Gastrocnemius medialis (tissue), 4 donors: Measurements from ENCODE around the gene NTM. TPM values are rescaled to one million over a fixed set of nuclear protein-coding genes. Genes with fewer than 3 reads are reported as not detected.

Experiments
- ATAC-seq, 2 donors: fragments of 150-250 bp; one replicate each; pipeline ENCODE4 v1.9.1; 2016
- DNase-seq, 2 donors: peaks; one replicate each; pipeline ENCODE4 v3.0.0-alpha.2; 2019
- H3K27ac ChIP-seq, 4 donors: fragments of 200-600 bp; sonication (generic); 1 replicate in 1 of 4; 2 replicates in 3 of 4; pipeline ENCODE4 v1.5.1; 2016 to 2018; ENCODE audit warnings: mild to moderate bottlenecking in 2 of 4, moderate library complexity in 1 of 4
- H3K27me3 ChIP-seq, 3 donors: fragments of 200-600 bp; sonication (generic) in 2 of 3; 1 replicate in 1 of 3; 2 replicates in 2 of 3; pipeline versions ENCODE4 v1.5.1 to v1.6.0; 2016 to 2019; ENCODE audit warnings: mild to moderate bottlenecking in 1 of 3, moderate library complexity in 1 of 3
- H3K36me3 ChIP-seq, 2 donors: fragments of 200-600 bp; sonication (generic) in 1 of 2; one replicate each; pipeline ENCODE4 v1.5.1; 2017 to 2018
- H3K4me1 ChIP-seq, 2 donors: fragments of 200-600 bp; sonication (generic) in 1 of 2; one replicate each; pipeline ENCODE4 v1.5.1; 2016 to 2017; ENCODE audit warnings: mild to moderate bottlenecking in 2 of 2
- H3K4me3 ChIP-seq, 4 donors: fragments of 200-600 bp; sonication (generic) in 3 of 4; 1 replicate in 1 of 4; 2 replicates in 3 of 4; pipeline ENCODE4 v1.5.1; 2016 to 2019; ENCODE audit warnings: mild to moderate bottlenecking in 2 of 4
- H3K9me3 ChIP-seq, 3 donors: fragments of 200-600 bp; sonication (generic) in 2 of 3; 1 replicate in 1 of 3; 2 replicates in 2 of 3; pipeline ENCODE4 v1.5.1; 2016 to 2019
- POLR2A ChIP-seq, 2 donors: fragments of 450-650 bp; IDR thresholded peaks; one replicate each; pipeline ENCODE4 v1.6.1; 2017; ENCODE audit warnings: antibody characterized with exemption in 2 of 2, mild to moderate bottlenecking in 2 of 2, moderate library complexity in 2 of 2
- in situ Hi-C, 4 donors: fragments of 200-750 bp; cut with MboI; loops; one replicate each; pipeline versions ENCODE4 v1.15.0 to v1.8.0; 2017; ENCODE audit warnings: low sequenced_read_pairs in 4 of 4
- intact Hi-C: fragments of 100-400 bp; cut with DNase I; formaldehyde crosslinking; loops from one replicate; pipeline ENCODE4 v1.15.1; 2023; ENCODE audit warnings: low total_unique reads
- total RNA-seq, 4 donors: library from RNA; depleted of rRNA; stranded (reverse); fragments of >200 nt; gene quantifications; one replicate each; pipeline versions ENCODE4 v1.1.0 to v1.2.3, GENCODE V29; 2016
- TF ChIP-seq, protein P1 (sequence below), 5 experiments: fragments of 450-650 bp in 3 of 5; fragments of 200-600 bp in 2 of 5; sonication (generic) in 2 of 5; IDR thresholded peaks in 4 of 5; conservative IDR thresholded peaks in 1 of 5; 1 replicate in 4 of 5; 2 replicates in 1 of 5; pipeline ENCODE4 v1.5.1; 2016 to 2019; ENCODE audit warnings: antibody characterized with exemption in 5 of 5, mild to moderate bottlenecking in 3 of 5, moderate library complexity in 3 of 5

The NTM gene
- total RNA-seq, 4 donors from 2014 or later: 0.69 TPM; not detected in 3

DNA sequence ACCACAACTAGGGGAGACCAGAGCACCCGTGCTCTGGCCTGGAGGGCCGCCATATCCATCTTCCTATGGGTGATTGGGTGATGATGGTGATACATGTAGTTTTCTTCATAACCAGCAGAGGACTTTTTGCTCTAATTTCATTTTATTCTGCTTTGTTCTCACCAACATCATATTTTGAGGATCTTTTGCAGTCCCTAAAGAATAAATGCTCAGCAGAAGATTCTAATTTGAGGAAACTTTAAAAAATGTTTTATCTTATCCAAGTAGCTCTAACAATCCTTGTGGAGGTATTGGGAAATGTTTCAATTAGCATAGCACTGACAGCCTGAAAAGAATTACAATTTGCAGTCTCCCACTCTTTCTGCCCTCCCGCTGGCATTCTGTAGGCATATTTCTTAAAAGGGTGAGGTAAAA, 544.0 kb downstream of the NTM start:
- H3K4me1 ChIP-seq: no peaks in the 10 kb centered on the region
- H3K27ac ChIP-seq: no peak overlapping the region
- H3K27me3 ChIP-seq: peaks cover 10 to 18% (median 13%) of the 10 kb centered on the region in 3 donors
- H3K36me3 ChIP-seq: no peaks in the 10 kb centered on the region
- in situ Hi-C loops (no loop called here), intact Hi-C loops (no loop called here)
- ATAC-seq (no peak), DNase-seq (no peak)
- H3K9me3 ChIP-seq: no peaks in the 10 kb centered on the region
- TF ChIP-seq, protein P1, sequence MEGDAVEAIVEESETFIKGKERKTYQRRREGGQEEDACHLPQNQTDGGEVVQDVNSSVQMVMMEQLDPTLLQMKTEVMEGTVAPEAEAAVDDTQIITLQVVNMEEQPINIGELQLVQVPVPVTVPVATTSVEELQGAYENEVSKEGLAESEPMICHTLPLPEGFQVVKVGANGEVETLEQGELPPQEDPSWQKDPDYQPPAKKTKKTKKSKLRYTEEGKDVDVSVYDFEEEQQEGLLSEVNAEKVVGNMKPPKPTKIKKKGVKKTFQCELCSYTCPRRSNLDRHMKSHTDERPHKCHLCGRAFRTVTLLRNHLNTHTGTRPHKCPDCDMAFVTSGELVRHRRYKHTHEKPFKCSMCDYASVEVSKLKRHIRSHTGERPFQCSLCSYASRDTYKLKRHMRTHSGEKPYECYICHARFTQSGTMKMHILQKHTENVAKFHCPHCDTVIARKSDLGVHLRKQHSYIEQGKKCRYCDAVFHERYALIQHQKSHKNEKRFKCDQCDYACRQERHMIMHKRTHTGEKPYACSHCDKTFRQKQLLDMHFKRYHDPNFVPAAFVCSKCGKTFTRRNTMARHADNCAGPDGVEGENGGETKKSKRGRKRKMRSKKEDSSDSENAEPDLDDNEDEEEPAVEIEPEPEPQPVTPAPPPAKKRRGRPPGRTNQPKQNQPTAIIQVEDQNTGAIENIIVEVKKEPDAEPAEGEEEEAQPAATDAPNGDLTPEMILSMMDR (IDR thresholded peaks at IDR 0.05 in 4 of 5, conservative IDR thresholded peaks at IDR 0.05 in 1 of 5): no peak
- TF ChIP-seq POLR2A (IDR thresholded peaks at IDR 0.05): no peak
- H3K4me3 ChIP-seq: no peak overlapping the region

DNA sequence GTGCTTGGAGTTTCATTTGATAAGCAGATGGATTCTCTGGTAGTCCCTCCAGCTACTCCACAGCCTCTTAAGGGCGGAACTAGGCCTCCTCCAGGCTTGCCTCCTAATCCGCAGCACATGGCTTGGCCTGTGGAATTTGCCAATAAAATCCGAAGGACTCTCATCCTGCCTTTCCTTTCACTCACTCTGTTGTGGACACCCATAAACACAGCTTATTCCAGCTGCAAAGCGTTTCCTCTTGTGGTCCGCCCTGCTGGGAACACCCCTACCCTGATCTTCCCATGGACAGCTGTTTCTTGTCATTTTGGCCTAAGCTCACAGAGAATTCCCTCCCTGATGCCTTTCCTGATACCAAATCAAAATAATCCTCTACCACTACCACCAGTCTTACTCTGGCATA, 546.2 kb downstream of the NTM start:
- intact Hi-C loops: no loop called here
- Histone ChIP-seq H3K36me3 (no peaks in the 10 kb centered on the region), H3K27me3 (peaks cover 4 to 9% (median 5%) of the 10 kb centered on the region in 3 donors), H3K4me3 (no peak overlapping the region), H3K27ac (no peak overlapping the region), H3K9me3 (no peaks in the 10 kb centered on the region), H3K4me1 (no peaks in the 10 kb centered on the region)
- no peak for TF ChIP-seq POLR2A (IDR thresholded peaks at IDR 0.05)
- TF ChIP-seq, protein P1 (IDR thresholded peaks at IDR 0.05 in 4 of 5, conservative IDR thresholded peaks at IDR 0.05 in 1 of 5): no peak
- no peak for ATAC-seq
- in situ Hi-C loops: no loop called here
- no peak for DNase-seq

DNA sequence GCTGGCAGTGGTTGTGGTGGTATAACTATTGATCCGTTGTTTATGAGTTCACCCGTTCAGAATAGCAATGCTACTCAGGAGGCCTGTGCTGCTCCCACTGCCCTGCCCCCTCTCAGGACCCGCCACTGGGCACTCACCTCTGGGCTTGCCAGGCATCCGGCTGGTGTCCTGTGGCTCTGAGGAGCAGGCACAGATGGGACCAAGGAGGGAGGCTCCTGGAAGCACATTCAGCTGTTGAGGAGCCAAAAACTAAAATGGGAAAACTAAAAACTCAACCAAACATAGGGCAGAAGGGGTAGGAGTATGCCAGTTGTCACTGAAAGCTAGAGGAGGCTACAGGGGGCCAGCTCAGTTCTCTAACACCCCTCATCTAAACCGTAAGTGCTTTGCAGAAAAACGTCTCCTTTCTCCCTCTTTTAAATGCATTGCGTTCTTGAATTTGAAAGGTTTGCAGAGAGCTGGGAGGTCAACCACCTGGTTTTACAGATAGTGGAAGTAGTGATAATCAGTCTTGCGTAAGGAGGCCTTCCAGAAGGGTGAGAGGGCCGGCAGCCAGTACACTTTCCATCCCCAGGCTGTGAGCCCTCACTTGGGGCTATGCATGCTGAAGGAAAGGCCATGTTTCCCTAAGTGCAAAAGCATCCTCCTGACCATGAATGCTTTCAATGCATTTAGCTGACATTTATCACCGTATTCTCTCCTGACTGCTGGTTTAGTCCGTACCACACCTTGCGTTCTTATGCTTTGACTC, 547.4 kb downstream of the NTM start:
- Histone ChIP-seq H3K9me3 (no peaks in the 10 kb centered on the region), H3K4me1 (no peaks in the 10 kb centered on the region), H3K36me3 (no peaks in the 10 kb centered on the region), H3K27me3 (peaks cover 0 to 6% (median 0%) of the 10 kb centered on the region in 3 donors), H3K27ac (no peak overlapping the region), H3K4me3 (no peak overlapping the region)
- intact Hi-C loops (no loop called here), in situ Hi-C loops (no loop called here)
- no peak for TF ChIP-seq POLR2A (IDR thresholded peaks at IDR 0.05)
- TF ChIP-seq, protein P1 (IDR thresholded peaks at IDR 0.05 in 4 of 5, conservative IDR thresholded peaks at IDR 0.05 in 1 of 5): no peak
- DNase-seq (no peak), ATAC-seq (no peak)

DNA sequence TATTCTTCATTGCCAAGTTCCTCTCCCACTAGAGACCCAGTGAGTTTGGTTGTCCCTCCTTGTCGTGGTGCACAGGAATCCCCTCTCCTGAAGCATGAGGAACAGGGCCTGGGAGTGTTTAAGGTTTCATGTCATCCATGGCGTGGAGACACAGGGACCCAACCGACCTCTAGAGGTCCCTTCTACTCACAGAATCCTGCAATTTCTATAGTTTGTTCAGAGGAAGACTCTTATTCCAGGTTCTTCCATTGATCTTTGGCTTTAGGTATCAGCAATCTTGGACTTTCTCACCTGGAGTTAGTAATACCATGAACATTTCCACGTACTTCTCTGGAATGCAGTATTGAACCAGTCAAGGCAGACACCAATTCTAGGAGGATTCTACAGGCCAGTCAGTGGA, 548.2 kb downstream of the NTM start:
- TF ChIP-seq, protein P1 (IDR thresholded peaks at IDR 0.05 in 4 of 5, conservative IDR thresholded peaks at IDR 0.05 in 1 of 5): no peak
- no peak for TF ChIP-seq POLR2A (IDR thresholded peaks at IDR 0.05)
- in situ Hi-C loops (no loop called here), intact Hi-C loops (no loop called here)
- Histone ChIP-seq H3K36me3 (no peaks in the 10 kb centered on the region), H3K27me3 (no peaks in the 10 kb centered on the region), H3K27ac (no peak overlapping the region), H3K4me3 (no peak overlapping the region), H3K9me3 (no peaks in the 10 kb centered on the region), H3K4me1 (no peaks in the 10 kb centered on the region)
- no peak for ATAC-seq
- no peak for DNase-seq
